Amygdala (tissue), 56 donors: Measurements from ENCODE around the gene HOXA7.

Experiments
- DNase-seq, 56 donors: peaks; one replicate each; lab custom pipeline; 2025; lab: John Stamatoyannopoulos, UW

HOXA7 gene

DNA sequence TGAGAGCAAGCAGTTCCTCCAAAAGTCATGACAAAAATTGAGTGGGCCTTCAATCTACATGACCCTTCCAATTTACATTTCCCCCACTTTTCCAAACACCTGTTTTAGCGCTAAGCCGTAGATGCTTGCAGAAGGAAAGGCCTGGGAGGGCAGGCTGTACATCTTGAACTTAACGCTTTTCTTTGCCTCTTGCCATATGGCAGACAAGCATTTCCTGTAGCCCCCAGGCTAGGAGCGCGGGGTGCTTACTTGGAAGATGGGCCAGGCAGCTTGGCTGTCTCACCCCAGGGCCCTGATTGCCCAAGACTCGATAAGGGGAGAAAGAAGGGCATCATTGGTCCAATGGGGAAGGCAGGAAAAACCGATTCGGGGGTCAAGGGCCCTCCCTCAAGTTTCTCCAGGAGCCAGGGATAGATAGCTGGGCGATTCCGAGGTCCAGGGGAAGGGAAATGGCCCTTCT lies 15.9 kb upstream of the HOXA7 start:
- DNase-seq: no peak

- no peak for DNase-seq
These were observed 15.3 kb upstream of the HOXA7 start for GRCh38 chr7:27171637-27172314.

- no peak for DNase-seq
These were observed 14.8 kb upstream of the HOXA7 start for GRCh38 chr7:27171325-27171636.

DNA sequence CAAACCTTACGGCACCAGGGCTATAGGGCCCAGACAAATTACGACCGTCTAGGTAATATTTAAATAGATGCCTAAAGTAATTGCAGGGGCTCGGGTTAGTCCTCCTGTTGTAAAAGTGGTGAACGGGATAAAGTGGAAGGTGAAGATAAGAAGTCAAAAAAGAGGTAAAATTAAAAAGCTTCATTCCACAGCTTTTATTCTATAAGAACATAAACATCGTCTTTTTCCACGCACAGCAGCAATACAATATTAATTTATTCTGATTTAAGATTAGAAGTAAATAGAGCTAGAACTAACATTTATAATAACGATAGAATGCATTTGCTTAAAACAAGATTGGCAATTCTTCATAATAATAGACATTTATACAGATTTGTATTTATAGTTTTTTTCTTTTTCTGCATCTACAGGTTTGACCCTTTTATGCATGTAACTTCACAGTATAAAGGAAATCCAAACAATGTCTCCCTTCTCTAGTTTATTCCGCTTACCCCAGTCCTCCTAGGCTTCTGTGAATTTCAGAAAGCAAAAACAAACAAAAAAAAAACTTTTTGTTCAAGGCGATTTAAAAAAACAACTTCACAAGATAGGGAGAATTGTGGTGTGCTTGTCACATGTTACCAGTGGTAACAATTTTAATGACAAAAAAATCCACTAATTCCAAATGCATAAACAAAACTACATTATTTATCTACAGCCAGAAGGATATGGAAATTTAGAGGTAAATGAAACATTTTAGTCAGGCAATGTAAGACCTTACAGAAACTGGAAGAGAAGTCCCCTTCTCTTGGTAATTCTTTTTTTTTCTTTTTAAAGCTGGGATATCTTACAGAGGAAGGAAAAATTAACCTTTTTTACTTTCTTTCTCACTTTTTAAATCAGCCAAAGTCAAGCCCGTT lies 14.2 kb upstream of the HOXA7 start:
- no peak for DNase-seq

- no peak for DNase-seq
These were observed 13.4 kb upstream of the HOXA7 start for GRCh38 chr7:27169658-27170425.

DNA sequence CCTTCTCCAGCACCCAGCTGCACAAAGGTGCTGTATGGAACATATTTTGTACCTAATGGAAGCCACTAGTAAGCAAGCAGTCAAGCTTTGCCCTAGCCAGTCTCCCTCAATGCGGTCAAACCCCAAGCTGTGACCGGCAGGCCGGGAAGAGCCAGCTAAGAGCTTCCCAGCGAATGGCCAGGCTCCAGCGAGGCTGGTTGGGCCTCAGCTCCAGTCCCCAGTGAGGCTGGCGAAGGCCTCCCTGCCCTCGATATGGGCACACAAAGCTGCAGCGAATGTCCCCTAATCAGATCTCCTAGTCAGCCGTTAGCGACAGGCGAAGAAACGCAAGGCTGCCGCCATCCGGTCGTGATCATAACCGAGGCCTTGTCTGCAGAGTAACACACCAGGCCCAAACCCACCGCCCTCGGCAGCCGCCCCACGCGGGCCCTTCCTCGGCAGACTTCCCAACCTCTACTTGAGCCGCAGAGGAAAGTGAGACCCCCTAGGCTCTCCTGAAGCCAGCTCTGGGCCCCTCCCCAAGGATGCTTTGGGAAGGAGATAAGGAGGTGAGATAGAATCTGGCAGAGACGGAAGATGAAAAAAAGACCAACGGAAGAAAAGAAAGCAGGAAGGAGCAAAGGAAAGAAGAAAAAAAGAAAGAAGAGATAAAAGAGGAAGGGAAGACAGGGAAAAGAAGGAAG lies 11.9 kb upstream of the HOXA7 start:
- DNase-seq: no peak

DNA sequence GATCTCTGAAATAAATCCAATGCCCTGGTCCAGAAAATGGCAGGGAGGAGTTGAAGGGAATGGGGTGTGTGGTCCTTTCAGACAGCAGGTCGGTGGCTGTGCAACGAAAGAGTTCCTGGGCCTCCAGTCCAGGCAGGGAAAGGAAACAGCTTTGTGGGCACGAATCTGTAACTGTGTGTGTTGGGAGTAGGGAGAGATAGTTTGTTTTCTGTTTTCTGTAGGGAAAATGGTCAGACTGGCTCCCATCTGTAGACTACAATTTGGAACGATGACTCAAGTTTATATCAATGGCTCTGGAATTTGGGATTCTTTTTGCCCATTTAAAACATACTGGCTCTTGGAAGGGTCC lies 11.4 kb upstream of the HOXA7 start:
- DNase-seq: no peak

DNA sequence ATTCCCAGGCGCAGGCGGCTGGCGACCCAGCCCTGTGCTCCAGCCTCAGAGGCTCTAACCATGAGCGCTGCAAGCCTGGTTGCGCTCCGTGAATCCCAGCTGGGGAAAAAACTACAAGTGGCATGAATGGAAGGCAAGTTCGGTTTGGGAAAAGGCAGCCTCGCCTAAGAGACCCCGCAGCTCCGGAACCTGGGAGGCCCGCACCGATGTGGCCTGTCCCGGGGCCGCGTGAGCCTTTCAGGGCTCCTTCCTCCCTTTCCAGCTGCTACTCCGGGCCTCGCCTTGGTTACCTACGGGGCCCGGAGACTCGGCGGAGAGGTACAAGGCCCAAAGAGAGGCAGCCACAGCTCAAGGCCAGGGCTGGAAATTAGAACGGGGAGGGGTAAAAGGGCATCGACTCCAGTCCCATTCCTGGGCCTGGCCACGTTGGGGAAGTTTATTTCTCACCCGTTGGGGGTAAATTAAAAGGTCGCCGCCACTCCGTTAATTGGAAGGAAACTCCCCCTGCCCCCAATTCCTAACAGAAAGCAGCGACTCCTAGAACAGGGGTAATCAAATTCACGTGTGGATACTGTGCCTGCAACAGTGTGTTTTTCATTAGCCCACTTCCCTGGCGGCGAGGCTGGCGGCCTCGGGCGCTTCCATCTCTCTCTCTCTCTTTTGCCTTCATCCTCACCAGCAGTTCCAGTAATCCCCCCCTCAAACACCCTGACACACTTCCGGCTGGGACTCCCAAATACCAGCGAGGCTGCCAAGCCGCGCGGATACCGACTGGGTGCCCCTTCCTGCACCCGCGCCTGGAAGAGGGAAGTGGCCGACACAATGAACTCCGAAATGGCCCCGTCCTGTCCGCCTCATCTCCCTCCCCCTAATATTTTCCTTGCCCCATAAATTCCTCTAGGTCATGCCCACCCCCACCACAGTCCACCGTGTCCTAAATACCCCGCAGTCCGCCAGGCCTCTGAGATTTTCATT lies 10.3 kb upstream of the HOXA7 start:
- no peak for DNase-seq

DNA sequence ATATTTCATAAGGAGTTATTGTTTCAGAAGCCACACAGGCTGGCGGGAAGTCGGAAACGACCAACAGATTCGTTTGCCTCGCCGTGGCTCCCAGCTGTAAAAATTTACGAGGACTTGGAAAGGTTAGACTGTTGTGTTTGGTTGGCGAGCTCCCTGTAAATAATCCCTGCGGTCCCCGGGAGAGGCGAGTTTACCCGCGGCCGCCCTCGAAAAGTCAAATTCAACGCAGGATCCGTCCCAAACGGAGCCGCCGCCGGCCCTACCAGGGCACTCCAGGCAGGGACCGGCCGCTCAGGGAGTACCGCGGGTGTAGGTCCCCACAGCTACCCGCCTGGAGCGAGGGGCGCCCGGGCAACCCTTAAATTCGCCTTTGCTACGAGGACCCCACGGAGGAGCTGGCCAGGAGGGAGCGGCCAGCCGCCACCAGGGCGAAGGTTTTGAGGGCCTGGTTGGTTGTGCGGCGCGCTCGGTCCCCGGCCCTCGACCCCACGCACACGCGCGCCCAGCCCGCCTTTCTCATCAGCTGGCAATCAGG lies 9.6 kb upstream of the HOXA7 start:
- no peak for DNase-seq

- DNase-seq: no peak
These were observed 8.9 kb upstream of the HOXA7 start, which contains the start of gene HOXA9 for GRCh38 chr7:27165089-27165995. HOXA9 (minus strand) TSS chr7:27165537; CDS start chr7:27165457, 80 bp downstream.

DNA sequence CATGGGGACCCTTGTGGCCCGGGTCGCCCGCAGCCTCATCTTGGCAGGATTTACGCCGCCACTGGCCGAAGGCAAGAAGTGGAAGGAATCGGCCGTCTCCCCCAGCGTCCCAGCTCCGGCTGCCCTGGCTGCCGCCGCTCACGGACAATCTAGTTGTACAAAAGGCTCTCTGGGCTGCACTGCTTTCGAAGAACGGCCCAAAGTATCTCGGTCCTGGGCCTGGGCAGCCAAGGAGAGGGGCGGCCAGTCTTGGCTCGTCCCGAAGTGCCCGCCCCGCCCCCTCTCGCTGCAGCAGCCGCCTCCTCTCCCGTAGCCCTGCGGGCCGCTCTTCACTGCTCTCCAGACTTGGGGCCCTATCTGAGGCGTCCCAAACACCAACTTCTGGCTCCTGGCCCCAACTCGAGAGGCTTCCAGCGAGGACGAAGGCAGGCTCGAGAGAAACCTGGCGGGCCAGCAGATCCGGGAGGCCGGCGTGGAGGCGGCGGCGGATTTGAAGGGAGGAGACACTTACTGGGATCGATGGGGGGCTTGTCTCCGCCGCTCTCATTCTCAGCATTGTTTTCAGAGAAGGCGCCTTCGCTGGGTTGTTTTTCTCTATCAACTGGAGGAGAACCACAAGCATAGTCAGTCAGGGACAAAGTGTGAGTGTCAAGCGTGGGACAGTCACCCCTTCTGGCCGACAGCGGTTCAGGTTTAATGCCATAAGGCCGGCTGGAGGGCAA lies 8.1 kb upstream of the HOXA7 start:
- DNase-seq: no peak

- no peak for DNase-seq
These were observed 7.5 kb upstream of the HOXA7 start for GRCh38 chr7:27164045-27164366.

DNA sequence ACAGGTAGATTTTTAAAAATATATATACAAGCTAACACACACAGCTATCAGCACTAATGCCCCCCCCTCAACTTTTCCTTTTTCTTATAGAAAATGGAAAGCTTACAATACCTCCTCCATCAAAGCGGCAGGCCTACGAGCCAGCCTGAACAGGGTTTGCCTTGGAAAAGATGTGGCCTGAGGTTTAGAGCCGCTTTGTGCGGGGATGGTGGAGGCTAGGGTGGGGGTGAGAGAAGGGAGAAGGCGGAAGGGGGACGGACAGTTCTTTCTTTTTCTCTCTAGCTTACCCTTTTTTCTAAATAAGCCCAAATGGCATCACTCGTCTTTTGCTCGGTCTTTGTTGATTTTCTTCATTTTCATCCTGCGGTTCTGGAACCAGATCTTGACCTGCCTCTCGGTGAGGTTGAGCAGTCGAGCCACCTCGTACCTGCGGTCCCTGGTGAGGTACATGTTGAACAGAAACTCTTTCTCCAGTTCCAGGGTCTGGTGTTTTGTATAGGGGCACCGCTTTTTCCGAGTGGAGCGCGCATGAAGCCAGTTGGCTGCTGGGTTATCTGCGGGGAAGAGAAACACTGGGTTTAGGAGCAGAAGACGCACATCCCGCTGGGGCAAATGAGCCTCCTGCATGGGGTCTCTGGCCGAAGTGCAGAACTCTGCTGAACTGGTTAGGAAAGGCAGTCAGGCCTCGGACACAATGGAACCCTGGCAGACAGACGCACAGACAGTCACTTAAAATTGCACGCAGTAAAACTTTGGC lies 7.0 kb upstream of the HOXA7 start:
- no peak for DNase-seq

GRCh38 chr7:27162561-27163287 lies 6.2 kb upstream of the HOXA7 start:
- no peak for DNase-seq

- DNase-seq: no peak
These were observed 5.5 kb upstream of the HOXA7 start for GRCh38 chr7:27161721-27162560.
